Neutrophil (primary cell): ENCODE results near the gene PKIB.

Experiments used
- H3K27ac ChIP-seq: fragments of 200-600 bp; sonication (generic); 2 replicates; pipeline ENCODE4 v1.5.1; 2016; ENCODE audit warnings: mild to moderate bottlenecking, moderate library complexity
- H3K27me3 ChIP-seq: fragments of 200-600 bp; sonication (generic); 2 replicates; pipeline ENCODE4 v1.6.0; 2016; ENCODE audit warnings: mild to moderate bottlenecking
- H3K36me3 ChIP-seq: fragments of 200-600 bp; sonication (generic); 2 replicates; pipeline ENCODE4 v1.5.1; 2017
- H3K4me1 ChIP-seq, 2 experiments: fragments of 200-600 bp in 1 of 2; sonication (generic) in 1 of 2; 1 replicate in 1 of 2; 2 replicates in 1 of 2; pipeline versions ENCODE4 v1.5.1 to v1.6.1; 2013 to 2016; ENCODE audit warnings: low read depth in 1 of 2, low read length in 1 of 2, mild to moderate bottlenecking in 1 of 2, moderate library complexity in 1 of 2; ENCODE audit not compliant: control insufficient read depth in 1 of 2, insufficient read depth in 1 of 2
- H3K4me3 ChIP-seq, 2 experiments: fragments of 200-600 bp in 1 of 2; sonication (generic) in 1 of 2; 1 replicate in 1 of 2; 2 replicates in 1 of 2; pipeline ENCODE4 v1.5.1; 2013 to 2016; ENCODE audit warnings: low read depth in 1 of 2, low read length in 1 of 2, mild to moderate bottlenecking in 1 of 2, moderate library complexity in 1 of 2
- H3K9me3 ChIP-seq: fragments of 200-600 bp; sonication (generic); 2 replicates; pipeline ENCODE4 v1.5.1; 2016
- TF ChIP-seq, protein P1 (sequence below): fragments of 200-600 bp; sonication (generic); IDR thresholded peaks from 2 replicates; pipeline ENCODE4 v1.5.1; 2016; ENCODE audit warnings: antibody characterized with exemption

PKIB gene

DNA sequence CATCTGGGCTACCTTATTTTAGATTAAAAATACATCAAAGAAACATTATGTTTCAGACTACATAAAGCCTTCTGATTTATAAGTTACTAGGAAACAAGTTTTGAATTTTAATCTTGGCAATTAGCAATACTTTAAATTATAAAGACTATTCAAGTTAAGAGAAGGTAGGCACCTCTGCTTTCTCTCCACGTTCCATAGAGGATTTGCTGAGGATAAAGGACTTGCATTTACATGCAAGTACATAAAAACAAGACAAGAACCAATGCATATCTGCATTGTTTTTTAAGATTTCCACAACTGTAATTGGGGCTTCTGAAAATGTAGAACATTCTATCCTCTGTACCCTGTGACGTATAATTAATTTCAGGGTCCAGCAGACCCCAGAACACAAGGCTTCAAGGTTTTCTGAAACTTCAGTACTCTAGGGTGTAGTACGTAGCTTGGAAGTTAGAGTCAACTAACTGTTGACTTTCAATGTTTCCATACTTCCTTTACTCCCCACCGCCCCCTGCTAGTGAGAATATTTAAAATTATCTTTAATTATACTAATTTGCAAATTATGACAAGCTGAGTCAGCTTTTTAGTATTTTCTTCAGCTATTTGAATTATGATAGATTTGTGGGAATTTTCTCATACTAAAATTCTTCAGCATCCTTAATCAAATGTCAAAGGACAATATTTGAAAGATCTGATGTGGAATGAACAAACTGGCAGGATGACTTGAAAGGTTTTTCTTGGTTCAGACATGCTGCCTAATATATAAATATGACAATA, 82.8 kb downstream of the PKIB start:
- H3K27ac ChIP-seq: no peak overlapping the region
- H3K36me3 ChIP-seq: no peaks in the 10 kb centered on the region
- no peaks in the 10 kb centered on the region for H3K4me1 ChIP-seq
- H3K4me3 ChIP-seq: no peak overlapping the region
- TF ChIP-seq, protein P1, sequence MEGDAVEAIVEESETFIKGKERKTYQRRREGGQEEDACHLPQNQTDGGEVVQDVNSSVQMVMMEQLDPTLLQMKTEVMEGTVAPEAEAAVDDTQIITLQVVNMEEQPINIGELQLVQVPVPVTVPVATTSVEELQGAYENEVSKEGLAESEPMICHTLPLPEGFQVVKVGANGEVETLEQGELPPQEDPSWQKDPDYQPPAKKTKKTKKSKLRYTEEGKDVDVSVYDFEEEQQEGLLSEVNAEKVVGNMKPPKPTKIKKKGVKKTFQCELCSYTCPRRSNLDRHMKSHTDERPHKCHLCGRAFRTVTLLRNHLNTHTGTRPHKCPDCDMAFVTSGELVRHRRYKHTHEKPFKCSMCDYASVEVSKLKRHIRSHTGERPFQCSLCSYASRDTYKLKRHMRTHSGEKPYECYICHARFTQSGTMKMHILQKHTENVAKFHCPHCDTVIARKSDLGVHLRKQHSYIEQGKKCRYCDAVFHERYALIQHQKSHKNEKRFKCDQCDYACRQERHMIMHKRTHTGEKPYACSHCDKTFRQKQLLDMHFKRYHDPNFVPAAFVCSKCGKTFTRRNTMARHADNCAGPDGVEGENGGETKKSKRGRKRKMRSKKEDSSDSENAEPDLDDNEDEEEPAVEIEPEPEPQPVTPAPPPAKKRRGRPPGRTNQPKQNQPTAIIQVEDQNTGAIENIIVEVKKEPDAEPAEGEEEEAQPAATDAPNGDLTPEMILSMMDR: no peak
- H3K27me3 ChIP-seq: peaks cover 15% of the 10 kb centered on the region
- no peaks in the 10 kb centered on the region for H3K9me3 ChIP-seq

DNA sequence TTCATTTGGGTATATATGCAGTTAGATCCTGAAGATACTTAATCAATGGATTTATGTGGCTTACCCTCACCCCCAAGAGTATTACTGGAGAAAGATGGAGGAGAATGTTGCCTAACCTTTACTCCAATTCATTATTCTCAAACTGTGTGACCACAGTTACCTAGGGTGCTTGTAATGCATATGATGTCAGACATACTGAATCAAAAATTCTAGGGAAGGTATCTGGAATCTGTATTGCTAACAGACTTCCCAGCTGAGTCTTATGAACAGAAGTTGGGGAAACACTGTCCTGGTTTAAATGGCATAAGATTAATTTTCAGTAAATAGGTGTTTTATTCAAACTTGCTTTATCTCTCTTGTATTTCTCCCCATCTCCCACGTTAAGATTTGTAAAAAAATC, 83.9 kb downstream of the PKIB start:
- no peak overlapping the region for H3K27ac ChIP-seq
- H3K4me3 ChIP-seq: no peak overlapping the region
- H3K36me3 ChIP-seq: no peaks in the 10 kb centered on the region
- H3K4me1 ChIP-seq: no peaks in the 10 kb centered on the region
- H3K9me3 ChIP-seq: no peaks in the 10 kb centered on the region
- TF ChIP-seq, protein P1: no peak
- H3K27me3 ChIP-seq: peaks cover 15% of the 10 kb centered on the region

DNA sequence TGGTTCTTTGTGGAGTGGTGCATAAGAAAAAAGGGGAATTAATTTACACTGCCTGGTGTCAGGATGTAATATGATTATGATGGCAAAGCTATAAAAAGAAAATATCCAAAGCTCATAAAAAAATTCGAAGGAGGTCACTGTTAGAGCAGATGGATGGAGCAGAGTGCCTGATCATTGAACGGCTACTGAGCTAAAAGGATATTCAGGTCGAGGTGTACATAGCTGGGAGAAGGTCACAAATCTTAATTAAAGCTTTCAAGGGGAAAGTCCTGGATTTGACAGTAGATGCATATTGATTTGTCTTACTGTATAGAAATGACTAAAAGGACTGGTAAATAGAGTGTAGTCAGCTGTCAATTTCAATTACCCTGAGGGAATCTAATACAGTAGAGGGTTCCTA, 84.4 kb downstream of the PKIB start:
- Histone ChIP-seq H3K36me3 (no peaks in the 10 kb centered on the region), H3K9me3 (no peaks in the 10 kb centered on the region), H3K27ac (no peak overlapping the region), H3K27me3 (peaks cover 15% of the 10 kb centered on the region), H3K4me1 (no peaks in the 10 kb centered on the region), H3K4me3 (no peak overlapping the region)
- TF ChIP-seq, protein P1: no peak

DNA sequence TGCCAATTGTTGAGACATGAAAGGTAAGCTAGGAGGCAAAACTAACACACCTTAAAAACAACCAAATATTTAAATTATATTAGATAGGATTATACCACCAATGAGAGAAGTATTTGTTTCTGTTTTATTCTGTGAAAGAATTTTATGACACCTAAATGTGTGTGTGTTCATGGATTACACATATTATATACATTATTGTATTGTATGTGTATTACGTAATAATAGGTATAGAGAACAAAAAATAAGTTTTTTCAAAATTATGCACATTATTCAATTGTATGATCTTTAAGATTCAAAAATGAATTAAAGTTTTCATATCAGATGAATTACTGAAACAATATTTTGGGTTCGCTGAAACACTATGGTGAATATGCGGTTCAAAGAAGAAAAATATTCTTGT, 85.0 kb downstream of the PKIB start:
- TF ChIP-seq, protein P1: no peak
- H3K9me3 ChIP-seq: no peaks in the 10 kb centered on the region
- no peak overlapping the region for H3K27ac ChIP-seq
- peaks cover 15% of the 10 kb centered on the region for H3K27me3 ChIP-seq
- no peaks in the 10 kb centered on the region for H3K36me3 ChIP-seq
- no peak overlapping the region for H3K4me3 ChIP-seq
- no peaks in the 10 kb centered on the region for H3K4me1 ChIP-seq

DNA sequence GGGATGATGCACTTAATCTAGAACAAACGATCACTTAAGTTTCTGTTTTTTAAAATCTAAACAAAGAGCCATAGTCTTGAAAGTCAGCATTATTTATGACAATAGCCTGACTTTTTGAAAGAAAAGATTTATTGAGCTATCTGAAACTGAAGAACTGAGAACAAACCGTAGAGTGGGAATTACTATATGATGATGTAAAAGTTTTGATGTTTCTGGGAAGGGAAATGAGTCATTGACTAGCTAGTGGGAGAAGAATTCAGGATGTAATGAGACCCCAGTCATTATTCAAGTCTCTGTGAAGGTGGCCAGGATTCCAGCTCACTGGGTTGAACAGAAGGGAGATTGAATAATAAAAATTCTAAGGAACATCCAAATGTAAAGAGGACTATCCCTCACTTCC, 85.9 kb downstream of the PKIB start:
- no peaks in the 10 kb centered on the region for H3K4me1 ChIP-seq
- TF ChIP-seq, protein P1: no peak
- no peaks in the 10 kb centered on the region for H3K9me3 ChIP-seq
- no peaks in the 10 kb centered on the region for H3K36me3 ChIP-seq
- peaks cover 15% of the 10 kb centered on the region for H3K27me3 ChIP-seq
- no peak overlapping the region for H3K27ac ChIP-seq
- H3K4me3 ChIP-seq: no peak overlapping the region
